GM21825 (cell line): ENCODE results near the gene PRAMEF11.
"Not testable (repeated sequence)": the region's sequence is repeated elsewhere in the genome, so short reads cannot be mapped to it uniquely, and the experiment has no call there.

Experiments
- ATAC-seq: cut with Tn5 transposase; IDR thresholded peaks from one replicate; pipeline ENCODE4 v1.9.1; 2021; ENCODE audit warnings: mild to moderate bottlenecking, moderate library complexity; ENCODE audit not compliant: unreplicated experiment

The PRAMEF11 gene

GRCh38 chr1:12831310-12831709, at the start of gene PRAMEF11:
Gene PRAMEF11 (minus strand): TSS chr1:12831410. CDS start chr1:12828789, 2,621 bp downstream.
- not testable (repeated sequence) for ATAC-seq

- ATAC-seq, result not testable (repeated sequence)
Measured at GRCh38 chr1:12878453-12878852, 47.2 kb upstream of the PRAMEF11 start.

- not testable (repeated sequence) for ATAC-seq
Measured at GRCh38 chr1:12863131-12863880, 32.1 kb upstream of the PRAMEF11 start.

GRCh38 chr1:12856786-12857185, 25.6 kb upstream of the PRAMEF11 start, which contains the start of gene PRAMEF2:
Gene PRAMEF2 (plus strand): TSS chr1:12857086. CDS start chr1:12859010, 1,924 bp downstream.
- not testable (repeated sequence) for ATAC-seq

- ATAC-seq, result no peak
Measured at GRCh38 chr1:12851779-12852178, 20.6 kb upstream of the PRAMEF11 start.

GRCh38 chr1:12848620-12849019, 17.4 kb upstream of the PRAMEF11 start, which contains the start of gene HNRNPCL1:
Gene HNRNPCL1 (minus strand): TSS chr1:12848720. CDS start chr1:12848289, 431 bp downstream.
- not testable (repeated sequence) for ATAC-seq

- not testable (repeated sequence) for ATAC-seq
Measured at GRCh38 chr1:12833251-12833650, 2.0 kb upstream of the PRAMEF11 start.

GRCh38 chr1:12819061-12819460, 12.1 kb downstream of the PRAMEF11 start:
- not testable (repeated sequence) for ATAC-seq

GRCh38 chr1:12811409-12811784, 19.8 kb downstream of the PRAMEF11 start:
- no peak for ATAC-seq

GRCh38 chr1:12810691-12811408, 20.4 kb downstream of the PRAMEF11 start:
- ATAC-seq, result no peak

GRCh38 chr1:12809933-12810332, 21.3 kb downstream of the PRAMEF11 start:
- no peak for ATAC-seq

GRCh38 chr1:12799730-12800129, 31.5 kb downstream of the PRAMEF11 start:
- no peak for ATAC-seq

GRCh38 chr1:12798911-12799310, 32.3 kb downstream of the PRAMEF11 start:
- ATAC-seq, result no peak

GRCh38 chr1:12791097-12791496, 40.1 kb downstream of the PRAMEF11 start, which contains the start of gene PRAMEF1:
Gene PRAMEF1 (plus strand): TSS chr1:12791397. CDS start chr1:12793228, 1,831 bp downstream.
- ATAC-seq, result not testable (repeated sequence)

GRCh38 chr1:12784729-12785128, 46.5 kb downstream of the PRAMEF11 start:
- ATAC-seq, result not testable (repeated sequence)

GRCh38 chr1:12783783-12784182, 47.4 kb downstream of the PRAMEF11 start:
- ATAC-seq, result not testable (repeated sequence)

- not testable (repeated sequence) for ATAC-seq
Measured at GRCh38 chr1:12781488-12781887, 49.7 kb downstream of the PRAMEF11 start.

- ATAC-seq, result no peak
Measured at GRCh38 chr1:12778907-12779306, 52.3 kb downstream of the PRAMEF11 start.

- no peak for ATAC-seq
Measured at GRCh38 chr1:12778061-12778460, 53.1 kb downstream of the PRAMEF11 start.

GRCh38 chr1:12776801-12777557, 54.2 kb downstream of the PRAMEF11 start:
- no peak for ATAC-seq

- no peak for ATAC-seq
Measured at GRCh38 chr1:12775443-12775842, 55.8 kb downstream of the PRAMEF11 start.
